ENCODE results near the gene ACTMAP.
"Not testable (repeated sequence)": the region's sequence is repeated elsewhere in the genome, so short reads cannot be mapped to it uniquely, and the experiment has no call there.

ACTMAP gene

DNA sequence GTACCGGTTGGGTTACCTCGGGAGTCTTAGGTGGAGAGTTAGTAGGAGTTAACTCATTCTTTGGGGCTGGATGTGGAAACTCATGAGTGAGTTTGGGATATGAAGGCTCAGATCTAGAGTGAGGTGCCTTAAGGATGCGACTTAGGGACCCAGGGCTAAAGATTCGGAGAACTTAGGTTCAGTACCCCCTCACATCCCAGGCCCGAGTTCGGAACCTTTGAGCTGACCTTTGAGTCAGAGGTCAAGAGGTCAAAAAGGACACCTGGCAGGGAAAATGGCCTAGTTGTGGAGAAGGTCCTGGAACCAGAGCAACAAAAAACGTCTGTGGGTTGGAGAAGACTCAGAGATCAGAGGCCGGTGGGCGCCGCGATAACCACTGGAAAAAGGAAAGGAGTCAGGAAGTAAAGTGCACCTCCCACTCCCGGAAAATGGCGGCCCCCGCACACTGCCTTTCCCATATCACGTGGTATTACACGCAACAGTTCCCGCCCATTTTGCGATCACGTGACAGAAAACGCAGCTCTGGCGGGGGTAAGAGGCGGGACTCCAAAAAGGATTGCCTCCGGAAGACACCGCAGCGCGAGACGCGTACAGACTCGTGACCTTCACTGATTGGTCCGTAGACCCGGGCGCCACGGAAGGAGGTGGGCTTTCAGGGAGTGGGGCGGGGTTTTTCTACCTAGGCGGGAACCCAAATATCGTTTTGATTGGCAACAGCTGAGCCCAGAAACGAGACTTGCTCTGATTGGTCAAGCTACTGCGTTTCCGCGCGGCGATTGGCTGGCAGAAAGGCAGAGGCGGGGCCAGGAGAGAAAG is at the start of gene ACTMAP:
Gene ACTMAP, minus strand, starts transcription at position 420 of the 816 bp plus-strand sequence. CDS start 674 bp downstream, outside the sequence.
- peak; percentile 98 to 99 for DNase-seq (ENCODE audit: low read depth in 2 of 2)

- DNase-seq (ENCODE audit: low read depth in 2 of 2) = no peak
Measured at GRCh38 chr19:40799558-40800338, 49.5 kb upstream of the ACTMAP start.

DNA sequence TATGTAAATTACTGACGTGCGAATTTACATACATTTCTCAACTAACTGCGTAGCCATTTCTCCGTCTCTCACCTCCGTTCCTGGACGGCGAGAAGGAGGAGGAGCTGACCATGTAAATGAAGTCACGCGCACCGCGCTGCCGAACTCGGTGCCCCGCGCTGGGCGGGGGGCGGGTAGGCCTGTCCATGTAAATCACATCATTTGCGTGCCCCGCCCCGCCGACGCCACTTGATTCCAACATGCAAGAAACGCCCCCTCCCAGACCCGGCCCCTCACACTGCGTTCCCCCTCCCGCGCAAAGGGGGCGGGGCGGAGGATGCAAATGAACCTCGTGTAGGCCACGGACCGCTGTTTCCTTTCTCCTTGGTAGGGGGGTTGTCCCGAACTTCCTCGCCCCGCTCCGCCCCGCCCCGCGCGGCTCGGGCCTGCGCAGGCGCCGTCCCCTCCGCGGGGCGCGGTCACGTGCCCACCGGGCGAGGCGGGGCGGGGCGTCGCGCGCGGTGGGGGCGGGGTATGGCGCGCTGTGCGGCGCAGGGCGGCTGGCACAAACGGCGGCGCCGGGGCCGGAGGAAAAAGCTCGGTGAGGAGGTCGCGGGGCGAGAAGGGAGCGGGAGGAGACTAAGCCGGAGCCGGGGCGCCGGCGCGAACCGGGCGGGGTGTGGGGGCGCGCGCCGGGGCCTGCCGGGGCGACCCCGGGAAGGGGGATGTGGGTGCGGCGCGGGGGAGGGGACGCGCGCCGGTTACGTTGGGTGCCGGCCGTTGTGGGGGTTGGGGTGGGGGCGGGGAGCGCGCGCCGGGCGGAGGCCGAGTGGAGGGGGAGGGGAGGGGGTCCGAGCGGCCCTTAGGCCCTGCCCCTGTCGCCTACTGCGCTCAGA is 48.6 kb upstream of the ACTMAP start, which contains the start of gene EGLN2:
Gene EGLN2, plus strand, starts transcription at position 509 of the 875 bp plus-strand sequence. CDS start 1,382 bp downstream, outside the sequence.
- DNase-seq (ENCODE audit: low read depth in 2 of 2) = peak; percentile 100

DNA sequence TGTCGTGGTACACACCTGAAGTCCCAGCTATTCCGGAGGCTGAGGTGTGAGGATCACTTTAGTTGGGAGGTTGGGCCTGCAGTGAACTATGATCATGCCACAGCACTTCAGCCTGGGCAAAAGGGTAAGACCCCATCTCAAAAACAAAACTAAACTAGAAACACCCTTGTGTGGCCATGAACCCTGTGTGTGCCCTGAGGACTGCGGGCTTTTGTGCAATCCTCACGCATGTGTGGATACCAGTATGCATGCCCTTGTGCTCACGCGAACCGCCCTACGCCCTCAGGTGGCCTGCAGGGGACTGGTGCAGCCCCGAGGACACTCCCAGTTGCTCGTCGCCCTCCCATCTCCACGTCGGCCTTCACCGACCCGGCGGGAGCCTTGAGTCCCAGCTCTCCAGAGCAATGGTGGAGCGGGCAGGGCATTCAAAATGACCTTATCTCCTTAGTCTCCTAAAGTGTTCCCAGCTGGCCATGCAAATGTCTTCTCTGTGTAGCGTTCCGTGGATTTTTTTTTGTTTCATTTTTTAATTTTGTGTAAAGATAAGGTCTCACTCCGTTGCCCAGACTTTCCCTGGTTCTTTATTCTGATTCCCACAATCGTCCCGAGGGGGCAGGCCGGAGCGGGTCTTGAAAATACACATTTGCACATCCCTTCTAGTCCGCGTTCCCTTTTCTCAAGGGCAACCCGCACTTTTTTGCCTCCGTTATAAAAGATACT is 47.8 kb upstream of the ACTMAP start:
- no peak for DNase-seq (ENCODE audit: low read depth in 2 of 2)

GRCh38 chr19:40797166-40797962 is 47.1 kb upstream of the ACTMAP start:
- DNase-seq (ENCODE audit: low read depth in 2 of 2) = no peak

- DNase-seq (ENCODE audit: low read depth in 2 of 2) = no peak
Measured at GRCh38 chr19:40791996-40792395, 41.7 kb upstream of the ACTMAP start.

GRCh38 chr19:40791349-40791748 is 41.1 kb upstream of the ACTMAP start:
- DNase-seq (ENCODE audit: low read depth in 2 of 2) = no peak

GRCh38 chr19:40786060-40787037 is 36.1 kb upstream of the ACTMAP start:
- DNase-seq (ENCODE audit: low read depth in 2 of 2) = no peak

DNA sequence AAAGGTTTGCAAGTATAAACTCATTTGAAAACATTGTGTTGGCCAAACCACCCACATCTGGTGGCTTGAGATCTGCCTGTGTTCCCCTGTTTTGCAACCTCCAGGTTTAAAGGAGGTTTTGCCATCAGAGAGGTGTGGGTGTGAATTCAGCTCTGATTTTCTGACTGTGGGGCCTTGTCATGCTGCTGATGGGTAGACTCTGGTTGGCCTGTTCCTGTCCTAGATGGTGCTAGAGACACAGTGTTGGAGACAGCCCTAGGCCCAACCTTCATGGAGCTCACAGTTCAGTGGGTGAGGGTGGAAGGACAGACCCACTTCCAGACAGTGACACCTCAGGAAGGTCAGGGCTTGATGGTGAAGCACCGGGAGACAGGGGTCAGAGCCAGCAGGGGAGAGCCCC is 35.2 kb upstream of the ACTMAP start:
- DNase-seq (ENCODE audit: low read depth in 2 of 2) = no peak

DNA sequence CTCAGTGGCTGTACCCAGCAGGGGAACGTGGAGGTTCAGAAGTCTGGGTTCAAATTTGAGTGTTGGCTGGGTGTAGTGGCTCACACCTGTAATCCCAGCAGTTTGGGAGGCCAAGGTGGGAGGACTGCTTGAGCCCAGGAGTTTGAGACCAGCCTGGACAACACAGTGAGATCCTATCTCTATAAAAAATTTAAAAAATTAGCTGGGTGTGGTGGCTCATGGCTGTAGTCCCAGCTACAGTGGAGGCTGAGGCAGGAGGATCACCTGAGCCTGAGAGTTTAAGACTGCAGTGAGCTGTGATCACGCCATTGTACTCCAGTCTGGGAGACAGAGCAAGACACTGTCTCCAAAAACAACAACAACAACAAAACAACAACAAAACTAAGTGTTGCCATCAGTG is 33.9 kb upstream of the ACTMAP start:
- DNase-seq (ENCODE audit: low read depth in 2 of 2) = not testable (repeated sequence)

- no peak for DNase-seq (ENCODE audit: low read depth in 2 of 2)
Measured at GRCh38 chr19:40783711-40784110, 33.4 kb upstream of the ACTMAP start.

GRCh38 chr19:40781140-40781539 is 30.9 kb upstream of the ACTMAP start:
- DNase-seq (ENCODE audit: low read depth in 2 of 2) = no peak

DNA sequence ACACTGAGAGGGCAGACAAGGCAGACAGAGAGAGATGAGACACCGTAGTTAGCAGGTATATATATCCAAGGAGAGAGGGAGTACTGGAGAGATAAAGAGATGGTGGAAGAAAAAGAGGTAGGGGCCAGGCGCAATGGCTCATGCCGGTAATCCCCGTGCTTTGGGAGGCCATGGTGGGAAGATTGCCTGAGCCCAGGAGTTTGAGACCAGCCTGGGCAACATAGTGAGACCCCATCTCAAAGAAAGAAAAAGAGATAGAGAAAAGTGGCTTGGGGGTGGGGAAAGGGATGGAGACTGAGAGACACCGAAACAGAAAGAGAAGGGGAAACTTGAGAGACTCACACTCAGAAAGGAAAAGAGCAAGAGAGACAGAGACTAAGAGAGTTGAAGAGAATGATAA is 30.3 kb upstream of the ACTMAP start:
- no peak for DNase-seq (ENCODE audit: low read depth in 2 of 2)

DNA sequence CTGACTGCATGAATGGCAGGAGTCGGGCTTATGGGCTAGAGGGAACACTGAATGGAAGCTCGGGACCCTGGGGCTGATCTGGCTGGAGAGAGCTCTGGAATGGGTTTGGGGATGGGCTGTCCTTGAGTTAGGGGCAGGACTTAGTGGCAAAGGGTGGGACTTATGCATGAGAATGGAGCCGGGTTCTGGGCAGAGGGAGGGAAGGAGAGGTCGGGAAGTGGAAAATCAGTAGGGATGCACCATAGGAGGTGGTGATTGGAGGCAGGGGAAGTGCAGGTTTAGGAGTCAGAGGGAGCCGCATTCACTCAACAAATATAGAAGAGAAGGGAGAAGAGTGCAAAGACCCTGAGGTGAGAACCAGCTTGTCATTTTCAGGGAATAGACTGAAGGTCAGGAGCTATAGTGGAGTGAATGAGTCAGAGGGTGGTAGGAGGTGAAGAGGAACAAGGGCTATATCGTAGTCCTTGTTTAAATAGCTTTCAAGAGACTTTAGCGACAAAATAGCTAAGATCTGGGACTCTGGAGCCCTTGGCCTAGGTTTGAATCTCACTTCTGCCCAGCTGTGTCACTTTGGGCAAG is 28.5 kb upstream of the ACTMAP start:
- no peak for DNase-seq (ENCODE audit: low read depth in 2 of 2)

- DNase-seq (ENCODE audit: low read depth in 2 of 2) = peak; percentile 99 to 100
Measured at GRCh38 chr19:40777937-40778705, 27.8 kb upstream of the ACTMAP start, which contains the start of gene RAB4B. Gene RAB4B, plus strand, starts transcription at chr19:40778247. Its CDS starts 129 bp downstream, at chr19:40778376.

GRCh38 chr19:40777645-40777936 is 27.3 kb upstream of the ACTMAP start:
- DNase-seq (ENCODE audit: low read depth in 2 of 2) = no peak

DNA sequence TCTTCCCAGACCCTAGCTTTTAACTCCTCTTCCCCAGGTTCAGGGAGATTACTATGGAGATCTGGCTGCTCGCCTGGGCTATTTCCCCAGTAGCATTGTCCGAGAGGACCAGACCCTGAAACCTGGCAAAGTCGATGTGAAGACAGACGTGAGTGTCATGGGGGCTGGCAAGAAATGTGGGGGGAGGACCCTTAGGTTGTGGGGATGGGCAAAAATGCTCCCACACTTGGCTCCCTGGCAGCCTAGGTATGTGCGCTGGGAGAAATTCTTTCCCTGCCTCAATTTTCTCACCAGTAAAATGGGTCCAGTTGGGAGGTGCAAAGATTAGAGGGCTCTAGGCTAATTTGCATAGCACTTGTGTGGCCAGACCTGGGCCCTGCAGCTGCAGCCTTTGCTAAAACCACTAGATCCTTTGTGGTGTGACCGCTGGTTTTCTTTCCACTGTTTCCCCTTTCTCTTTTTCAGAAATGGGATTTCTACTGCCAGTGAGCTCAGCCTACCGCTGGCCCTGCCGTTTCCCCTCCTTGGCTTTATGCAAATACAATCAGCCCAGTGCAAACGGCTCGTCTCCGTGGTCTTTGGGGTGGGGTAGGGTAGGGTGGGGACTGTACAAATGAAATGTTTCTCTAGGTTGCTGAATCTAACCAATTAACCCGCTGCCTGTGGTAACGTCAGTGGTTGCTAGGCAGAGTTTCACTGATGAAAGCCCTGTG is 26.8 kb upstream of the ACTMAP start:
- peak; percentile 81 to 83 for DNase-seq (ENCODE audit: low read depth in 2 of 2)

Data from stimulated activated CD4-positive, alpha-beta T cell treated with anti-CD3 and anti-CD28 coated beads, Interleukin-4, amount 100 ng/mL, for 48 hours (primary cell).